ENCODE measurements around the gene DCLRE1B.

DCLRE1B gene

GRCh38 chr1:113918243-113918642, 13.1 kb downstream of the DCLRE1B start:
- in situ Hi-C loops (cut with HindIII; ENCODE audit: low sequenced_read_pairs): no loop called here

DNA sequence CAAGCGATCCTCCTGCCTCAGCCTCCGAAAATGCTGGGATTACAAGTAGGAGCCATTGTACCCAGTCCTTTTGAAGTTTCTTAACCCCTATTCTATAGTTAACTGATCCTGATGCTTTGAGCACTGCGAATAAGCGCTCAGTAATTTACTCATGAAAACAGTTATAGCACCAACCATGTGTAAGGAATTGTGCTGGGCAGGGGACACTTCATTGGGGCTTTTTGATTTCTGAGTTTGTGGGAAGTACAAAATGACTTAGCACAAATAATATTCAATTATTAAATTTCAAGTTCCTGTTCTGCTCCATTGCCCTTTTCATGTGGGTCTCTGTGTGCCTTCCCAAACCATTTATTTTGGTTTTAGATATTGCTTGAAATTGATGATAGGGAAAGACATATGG, 17.8 kb downstream of the DCLRE1B start:
- in situ Hi-C loops (cut with HindIII; ENCODE audit: low sequenced_read_pairs): no loop called here

DNA sequence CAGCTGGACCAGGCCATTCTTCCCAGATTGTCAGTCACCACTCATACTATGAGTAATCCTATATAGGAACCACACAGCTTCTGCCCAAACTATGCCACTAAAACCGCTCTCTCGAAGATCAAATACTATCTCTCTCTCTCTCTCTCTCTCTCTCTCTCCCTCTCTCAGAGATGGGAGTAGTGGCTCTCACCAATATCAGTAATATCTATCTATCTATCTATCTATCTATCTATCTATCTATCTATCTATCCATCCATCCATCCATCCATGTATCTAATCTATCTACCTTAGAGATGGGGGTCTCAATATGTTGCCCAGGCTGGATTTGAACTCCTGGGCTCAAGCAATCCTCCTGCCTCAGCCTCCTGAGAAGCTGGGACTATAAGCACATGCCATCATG, 19.3 kb downstream of the DCLRE1B start:
- in situ Hi-C loops (cut with HindIII; ENCODE audit: low sequenced_read_pairs): no loop called here

DNA sequence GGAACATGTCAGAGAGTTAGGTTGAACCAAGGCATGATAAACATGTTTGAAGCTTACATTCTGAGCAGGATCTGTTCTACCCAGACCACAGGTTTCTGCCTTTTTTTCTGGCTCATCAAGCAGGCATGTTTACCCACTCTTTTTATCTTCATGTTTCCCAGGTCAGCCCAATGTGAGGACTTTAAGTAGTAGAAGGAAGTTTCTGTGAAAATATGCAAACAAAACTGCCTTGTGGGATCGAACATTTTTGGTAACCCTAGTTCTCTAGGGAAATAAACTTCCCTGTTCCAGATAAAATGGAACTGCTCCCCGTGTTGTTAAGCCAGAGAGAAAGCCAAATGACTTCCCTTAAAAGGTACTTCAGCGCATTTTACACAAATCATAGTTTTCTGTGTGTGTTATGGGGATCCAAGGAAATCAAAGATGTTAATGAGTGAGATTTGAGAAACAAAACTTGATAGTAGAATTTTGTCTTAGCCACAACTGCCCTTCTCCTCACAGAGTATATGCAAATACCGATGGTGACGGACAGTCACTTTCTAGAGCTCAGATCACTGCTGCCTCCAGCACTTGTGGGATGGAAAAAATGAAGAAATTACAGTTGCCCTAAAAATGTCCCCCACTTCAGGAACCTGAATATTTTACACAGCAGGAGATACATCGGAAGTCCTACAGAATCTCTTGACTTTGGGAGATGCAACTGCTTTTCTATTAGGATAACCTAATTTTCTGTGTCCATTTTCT, 23.2 kb downstream of the DCLRE1B start:
- in situ Hi-C loops (cut with HindIII; ENCODE audit: low sequenced_read_pairs): no loop called here

DNA sequence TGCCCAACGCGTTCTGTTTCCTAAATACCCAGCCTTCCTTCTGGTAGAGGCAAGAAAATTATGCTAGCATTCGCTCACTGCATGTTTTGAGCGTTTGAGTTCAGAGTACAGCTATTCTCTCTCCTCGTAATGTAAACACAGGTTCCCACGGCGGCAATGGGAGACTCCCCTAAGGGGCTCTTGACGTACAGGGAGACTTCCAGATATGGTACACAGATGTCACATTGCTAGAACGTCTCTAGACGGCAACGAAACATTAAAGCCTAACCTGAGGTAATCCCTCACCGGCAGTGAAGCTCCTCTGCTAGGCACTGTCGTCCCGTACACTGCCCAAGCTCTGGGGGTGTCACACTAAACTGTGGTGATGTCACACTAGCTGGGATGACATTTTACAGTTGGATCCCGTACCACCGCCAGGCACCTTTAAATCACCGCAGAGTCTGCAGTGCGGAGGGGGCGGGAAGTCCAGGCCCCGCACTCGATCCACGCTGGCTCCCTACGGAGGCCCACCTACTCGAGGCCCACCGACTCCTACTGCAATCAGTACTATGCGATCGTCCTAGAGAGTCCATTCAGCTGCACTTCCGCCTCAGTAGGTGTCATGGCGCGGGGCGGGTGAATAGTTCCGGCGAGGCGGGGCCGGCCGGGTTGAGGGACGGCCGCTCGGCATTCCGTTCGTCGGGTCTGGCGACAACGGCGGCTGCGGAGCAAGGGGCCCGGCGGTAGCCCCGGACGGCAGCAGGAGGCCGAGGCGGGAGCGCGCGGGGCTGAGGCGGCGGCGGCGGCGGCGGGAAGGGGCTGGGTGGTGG, 24.0 kb downstream of the DCLRE1B start, which contains the start of gene HIPK1:
HIPK1 (plus strand) TSS at position 384 of the 809 bp plus-strand sequence.
- in situ Hi-C loops (cut with HindIII; ENCODE audit: low sequenced_read_pairs): no loop called here

DNA sequence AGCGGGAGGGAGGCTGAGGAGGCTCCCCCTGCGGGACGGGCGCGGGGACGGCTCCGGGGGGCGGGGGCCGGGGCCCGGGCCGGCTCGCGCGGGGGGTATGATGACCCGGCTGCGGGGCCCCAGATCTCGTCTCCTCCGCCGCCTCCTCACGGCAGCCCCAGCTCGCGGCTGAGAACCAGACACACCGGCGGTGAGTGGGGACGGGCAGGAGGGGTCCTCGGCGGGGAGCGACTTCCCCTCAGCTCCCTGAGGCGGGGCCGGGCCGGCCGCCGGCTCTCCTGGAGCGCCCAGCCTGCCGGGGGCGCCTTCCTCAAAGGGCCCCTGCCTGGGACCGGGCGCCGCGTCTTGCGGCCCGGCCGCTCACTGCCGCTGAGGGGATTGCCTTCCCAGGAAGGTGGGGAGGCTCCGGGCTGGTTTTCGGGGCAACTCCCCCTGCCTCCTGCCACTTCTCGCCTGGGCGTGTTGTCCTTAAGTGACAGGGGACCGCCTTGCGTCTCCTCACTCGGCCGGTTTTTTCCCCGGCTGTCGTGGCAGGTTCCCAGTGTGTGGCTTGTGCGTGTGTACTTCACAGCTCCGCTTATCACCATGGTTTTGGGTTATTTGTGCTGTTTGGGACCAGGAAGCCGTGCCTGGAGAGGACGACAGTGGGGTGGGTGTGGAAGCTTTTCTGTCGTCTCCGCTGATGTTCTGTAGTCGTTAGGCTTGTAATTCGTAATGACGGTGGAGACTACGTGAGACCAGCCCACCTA, 24.8 kb downstream of the DCLRE1B start:
- in situ Hi-C loops (cut with HindIII; ENCODE audit: low sequenced_read_pairs): loop anchor here (5.0 kb wide), 1 partner anchor 98 kb away; no protein-coding TSS in a partner anchor

- in situ Hi-C loops (cut with HindIII; ENCODE audit: low sequenced_read_pairs): loop anchor here (5.0 kb wide), 1 partner anchor 98 kb away; no protein-coding TSS in a partner anchor
Observed at GRCh38 chr1:113930499-113931161, 25.5 kb downstream of the DCLRE1B start.

GRCh38 chr1:113931451-113931851, 26.3 kb downstream of the DCLRE1B start:
- in situ Hi-C loops (cut with HindIII; ENCODE audit: low sequenced_read_pairs): loop anchor here (5.0 kb wide), 1 partner anchor 99 kb away; no protein-coding TSS in a partner anchor

DNA sequence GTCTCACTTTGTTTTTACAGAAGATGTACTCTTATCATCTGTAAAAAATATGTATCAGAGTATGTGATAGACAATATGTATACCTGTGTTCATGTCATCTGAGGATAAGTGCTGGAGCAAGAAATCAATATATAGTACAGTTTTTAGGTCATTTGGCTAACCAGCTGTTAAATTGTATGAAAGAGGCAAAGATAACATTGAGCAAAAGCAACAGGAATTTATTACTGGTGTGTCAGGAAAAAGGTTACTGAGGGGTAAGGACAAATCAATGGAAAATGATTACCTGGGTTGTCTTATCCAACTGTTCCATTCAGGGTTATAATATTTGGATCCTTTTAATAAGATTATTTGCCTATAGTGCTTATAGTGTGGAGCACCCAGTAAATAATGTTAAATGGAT, 28.9 kb downstream of the DCLRE1B start:
- in situ Hi-C loops (cut with HindIII; ENCODE audit: low sequenced_read_pairs): loop anchor here (5.0 kb wide), 1 partner anchor 102 kb away; no protein-coding TSS in a partner anchor

GRCh38 chr1:113934511-113935055, 29.5 kb downstream of the DCLRE1B start:
- in situ Hi-C loops (cut with HindIII; ENCODE audit: low sequenced_read_pairs): loop anchor here (5.0 kb wide), 1 partner anchor 102 kb away; no protein-coding TSS in a partner anchor

- in situ Hi-C loops (cut with HindIII; ENCODE audit: low sequenced_read_pairs): no loop called here
Observed at GRCh38 chr1:113935176-113935575, 30.1 kb downstream of the DCLRE1B start.

GRCh38 chr1:113935970-113936369, 30.8 kb downstream of the DCLRE1B start:
- in situ Hi-C loops (cut with HindIII; ENCODE audit: low sequenced_read_pairs): no loop called here

DNA sequence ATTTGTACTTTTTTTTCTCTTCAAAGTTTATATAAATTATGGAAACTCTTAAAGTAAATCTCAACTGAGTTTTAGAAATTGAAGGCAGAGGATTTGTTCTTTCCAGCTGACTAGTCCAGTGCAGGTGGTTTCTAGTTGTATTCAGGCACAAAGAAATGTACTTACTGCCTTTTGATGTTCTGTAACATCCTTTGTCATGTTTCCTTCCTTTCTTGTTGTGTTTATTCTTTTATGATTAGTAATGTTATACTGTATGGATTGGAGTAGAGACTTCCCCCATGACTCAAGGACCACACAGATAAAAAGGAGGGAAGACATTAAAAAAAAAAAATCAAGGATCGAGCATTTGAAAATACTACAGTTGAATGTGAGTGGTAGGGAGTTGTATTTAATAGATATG, 32.0 kb downstream of the DCLRE1B start:
- in situ Hi-C loops (cut with HindIII; ENCODE audit: low sequenced_read_pairs): no loop called here

DNA sequence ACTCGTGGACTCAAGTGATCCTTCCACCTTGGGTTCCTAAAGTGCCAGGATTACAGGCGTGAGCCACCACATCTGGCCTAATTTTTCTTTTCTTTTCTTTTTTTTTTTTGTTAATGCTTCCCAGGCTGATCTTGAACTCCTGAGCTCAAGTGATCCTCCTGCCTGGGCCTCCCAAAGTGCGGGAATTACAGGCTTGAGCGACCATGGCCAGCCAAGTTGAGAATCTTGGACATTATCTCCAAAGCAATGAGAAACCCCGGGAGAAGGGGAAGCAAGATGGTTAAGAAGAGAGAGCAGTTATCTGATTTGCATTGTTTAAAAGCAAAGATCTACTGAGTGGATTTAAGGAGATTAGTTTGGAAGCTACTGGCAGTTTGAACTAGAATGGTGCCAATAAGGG, 33.1 kb downstream of the DCLRE1B start:
- in situ Hi-C loops (cut with HindIII; ENCODE audit: low sequenced_read_pairs): no loop called here

- in situ Hi-C loops (cut with HindIII; ENCODE audit: low sequenced_read_pairs): no loop called here
Observed at GRCh38 chr1:113940365-113941244, 35.5 kb downstream of the DCLRE1B start.

DNA sequence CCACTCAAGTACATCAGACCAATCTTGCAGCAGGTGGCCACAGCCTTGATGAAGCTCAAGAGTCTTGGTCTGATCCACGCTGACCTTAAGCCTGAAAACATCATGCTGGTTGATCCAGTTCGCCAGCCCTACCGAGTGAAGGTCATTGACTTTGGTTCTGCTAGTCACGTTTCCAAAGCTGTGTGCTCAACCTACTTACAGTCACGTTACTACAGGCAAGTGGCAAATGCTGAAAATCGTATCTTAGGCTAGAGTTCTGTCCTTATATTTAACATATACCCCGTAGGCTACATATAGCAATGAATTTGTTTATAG, 36.1 kb downstream of the DCLRE1B start:
- in situ Hi-C loops (cut with HindIII; ENCODE audit: low sequenced_read_pairs): no loop called here

DNA sequence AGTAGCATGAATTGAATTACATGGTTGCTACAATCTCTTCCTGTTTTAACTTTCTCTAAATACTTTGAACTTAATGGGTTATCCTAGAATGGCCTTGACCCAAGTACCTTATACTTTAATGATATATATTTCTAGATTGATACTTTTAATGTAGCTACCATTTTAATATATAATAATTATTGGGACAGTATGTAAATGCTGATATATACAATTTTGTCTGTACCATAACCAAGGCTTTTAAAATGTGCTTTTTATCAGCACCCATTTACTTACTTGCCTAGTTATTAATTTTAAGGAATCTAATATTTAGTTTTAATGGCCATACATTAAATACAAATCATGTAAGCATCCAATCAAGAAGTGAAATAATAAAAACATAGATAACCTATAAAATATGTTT, 37.4 kb downstream of the DCLRE1B start:
- in situ Hi-C loops (cut with HindIII; ENCODE audit: low sequenced_read_pairs): no loop called here

DNA sequence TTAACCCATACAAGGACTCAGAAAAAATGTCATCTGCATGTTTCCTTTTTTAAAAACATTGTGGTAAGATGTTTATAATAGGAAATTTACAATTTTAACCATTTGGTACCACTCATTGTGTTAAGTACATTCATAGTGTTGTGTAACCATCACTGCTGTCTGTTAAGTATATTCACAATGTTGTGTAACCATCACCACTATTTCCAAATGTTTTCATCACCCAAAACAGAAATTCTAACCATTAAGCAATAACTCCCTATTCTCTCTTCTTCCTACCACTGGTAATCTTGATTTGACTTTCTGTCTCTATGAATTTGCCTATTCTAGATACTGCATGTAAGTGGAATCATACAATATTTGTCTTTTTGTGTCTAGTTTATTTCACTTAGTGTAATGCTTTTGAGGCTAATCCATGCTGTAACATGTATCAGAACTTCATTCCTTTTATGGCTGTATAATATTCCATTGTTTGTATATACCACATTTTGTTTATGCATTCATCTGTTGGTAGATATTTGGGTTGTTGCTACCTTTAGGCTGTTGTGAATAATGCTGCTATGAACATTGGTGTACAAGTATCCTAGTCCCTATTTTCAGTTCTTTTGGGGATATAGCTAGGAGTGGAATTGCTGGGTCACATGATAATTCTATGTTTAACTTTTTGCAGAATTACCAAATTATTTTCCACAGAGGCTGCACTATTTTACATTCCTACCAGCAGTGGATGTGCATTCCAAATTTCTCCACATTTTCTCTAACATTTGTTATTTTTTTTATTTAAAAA, 38.1 kb downstream of the DCLRE1B start:
- in situ Hi-C loops (cut with HindIII; ENCODE audit: low sequenced_read_pairs): no loop called here

DNA sequence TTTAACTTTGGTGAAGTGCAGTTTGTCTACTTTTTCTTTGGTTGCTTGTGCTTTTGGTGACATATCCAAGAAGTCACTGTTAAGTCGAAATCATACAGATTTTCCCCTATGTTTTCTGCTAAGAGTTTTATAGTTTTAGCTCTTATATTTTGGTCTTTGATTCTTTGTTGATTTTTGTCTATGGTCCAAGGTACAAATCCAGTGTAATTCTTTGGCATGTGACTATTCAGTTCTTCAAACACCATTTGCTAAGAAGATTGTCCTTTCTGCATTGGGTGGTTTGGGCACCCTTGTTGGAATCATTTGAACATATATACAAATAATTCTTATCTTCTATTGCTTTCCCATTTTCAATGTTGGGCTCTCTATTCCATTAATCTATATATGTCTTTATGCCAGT, 40.2 kb downstream of the DCLRE1B start:
- in situ Hi-C loops (cut with HindIII; ENCODE audit: low sequenced_read_pairs): loop anchor here (5.0 kb wide), 1 partner anchor 83 kb away; no protein-coding TSS in a partner anchor
